Astrocyte (in vitro differentiated cells and primary cell): Measurements from ENCODE around the gene PTCD2. TPM values are rescaled to one million over a fixed set of nuclear protein-coding genes. Genes with fewer than 3 reads are reported as not detected.

ENCODE experiments used
- DNase-seq: peaks from one replicate; pipeline ENCODE4 v3.0.0-alpha.2; 2010; ENCODE audit warnings: low read depth
- FAIRE-seq: peaks from 2 replicates; lab custom pipeline; 2011; peaks lifted over from hg19 to GRCh38; lab: Jason Lieb, UNC
- H2AFZ ChIP-seq: 2 replicates; pipeline ENCODE4 v1.6.0; 2012; ENCODE audit warnings: low read depth, low read length, inconsistent platforms
- H3K27ac ChIP-seq: 2 replicates; pipeline ENCODE4 v1.5.1; 2011; ENCODE audit warnings: low read depth, low read length, inconsistent platforms
- H3K27me3 ChIP-seq: 2 replicates; pipeline ENCODE4 v1.6.0; 2011; ENCODE audit warnings: low read length, inconsistent platforms; ENCODE audit not compliant: insufficient read depth
- H3K36me3 ChIP-seq: 2 replicates; pipeline ENCODE4 v1.5.1; 2011; ENCODE audit warnings: low read length, inconsistent platforms; ENCODE audit not compliant: insufficient read depth
- H3K4me1 ChIP-seq: 2 replicates; pipeline ENCODE4 v1.5.1; 2011; ENCODE audit warnings: low read length, inconsistent platforms; ENCODE audit not compliant: insufficient read depth
- H3K4me2 ChIP-seq: 2 replicates; pipeline ENCODE4 v1.6.0; 2012; ENCODE audit warnings: low read length, inconsistent platforms
- H3K4me3 ChIP-seq: 2 replicates; pipeline ENCODE4 v1.5.1; 2011; ENCODE audit warnings: low read depth, mild to moderate bottlenecking, low read length, inconsistent platforms; ENCODE audit not compliant: insufficient read depth
- H3K79me2 ChIP-seq: 2 replicates; pipeline ENCODE4 v1.6.0; 2012; ENCODE audit warnings: mild to moderate bottlenecking, low read length, inconsistent platforms; ENCODE audit not compliant: insufficient read depth
- H3K9ac ChIP-seq: 2 replicates; pipeline ENCODE4 v1.6.0; 2012; ENCODE audit warnings: mild to moderate bottlenecking, low read length, inconsistent platforms
- H3K9me3 ChIP-seq: 2 replicates; pipeline ENCODE4 v1.5.1; 2012; ENCODE audit warnings: low read depth, mild to moderate bottlenecking, low read length, inconsistent platforms; ENCODE audit not compliant: insufficient read depth
- H4K20me1 ChIP-seq: 2 replicates; pipeline ENCODE4 v1.6.0; 2012; ENCODE audit warnings: low read length, inconsistent platforms; ENCODE audit not compliant: insufficient read depth
- H3K27ac Mint-ChIP-seq: one replicate; pipeline ENCODE4 v1.8.0; 2021; ENCODE audit warnings: mild to moderate bottlenecking, mixed read lengths; ENCODE audit not compliant: unreplicated experiment
- H3K27me3 Mint-ChIP-seq: one replicate; pipeline ENCODE4 v1.8.0; 2021; ENCODE audit warnings: low read depth, mixed read lengths; ENCODE audit not compliant: unreplicated experiment
- H3K36me3 Mint-ChIP-seq: one replicate; pipeline ENCODE4 v1.8.0; 2021; ENCODE audit warnings: low read depth, mixed read lengths; ENCODE audit not compliant: unreplicated experiment
- H3K4me1 Mint-ChIP-seq: one replicate; pipeline ENCODE4 v1.8.0; 2021; ENCODE audit warnings: low read depth, mixed read lengths; ENCODE audit not compliant: unreplicated experiment
- H3K4me3 Mint-ChIP-seq: one replicate; pipeline ENCODE4 v1.8.0; 2021; ENCODE audit warnings: mild to moderate bottlenecking, moderate library complexity, mixed read lengths; ENCODE audit not compliant: unreplicated experiment
- H3K9me3 Mint-ChIP-seq: one replicate; pipeline ENCODE4 v1.8.0; 2021; ENCODE audit warnings: mild to moderate bottlenecking, mixed read lengths; ENCODE audit not compliant: unreplicated experiment
- EZH2 ChIP-seq: IDR thresholded peaks from 2 replicates; pipeline ENCODE4 v1.6.1; 2012; ENCODE audit warnings: mild to moderate bottlenecking, low read length, inconsistent platforms; ENCODE audit not compliant: insufficient read depth
- total RNA-seq: library from RNA; stranded (reverse); gene quantifications from 2 replicates; pipeline ENCODE4 v1.2.1, GENCODE V29; 2021
- TF ChIP-seq, protein P1 (sequence below): IDR thresholded peaks from 2 replicates; pipeline ENCODE4 v1.5.1; 2011; ENCODE audit warnings: low read depth, mild to moderate bottlenecking, inconsistent platforms, low read length, moderate library complexity; ENCODE audit not compliant: insufficient read depth

PTCD2 gene
- total RNA-seq, 1 donor from 2014 or later, result 11.4 TPM

DNA sequence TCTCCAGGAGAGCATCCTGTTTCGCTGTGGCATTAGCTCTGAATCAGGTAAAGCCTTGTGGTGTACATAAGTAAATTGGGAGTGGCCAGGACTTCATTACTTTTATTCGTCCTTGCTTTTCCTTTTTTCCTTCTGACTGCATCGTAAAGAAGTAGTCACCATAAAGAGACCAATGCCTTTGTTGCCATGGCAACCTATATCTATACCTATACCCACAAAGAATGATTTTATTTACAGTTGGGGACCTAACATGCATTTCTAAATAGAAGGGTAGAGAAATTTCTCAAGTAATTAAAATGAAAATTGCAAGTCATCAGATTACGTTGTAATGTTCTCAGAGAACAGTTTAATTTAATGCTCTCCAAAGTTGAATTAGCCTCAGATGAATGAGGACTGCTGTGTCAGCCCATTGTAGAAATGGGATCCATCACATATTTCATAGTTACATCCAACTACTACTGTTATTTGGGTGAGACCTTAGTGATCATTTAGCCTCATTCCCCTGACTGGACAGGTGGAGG lies 18.6 kb downstream of the PTCD2 start:
- no peaks in the 10 kb centered on the region for H3K4me1 ChIP-seq
- no peak overlapping the region for H3K9ac ChIP-seq
- TF ChIP-seq EZH2, result no peak
- TF ChIP-seq, protein P1, sequence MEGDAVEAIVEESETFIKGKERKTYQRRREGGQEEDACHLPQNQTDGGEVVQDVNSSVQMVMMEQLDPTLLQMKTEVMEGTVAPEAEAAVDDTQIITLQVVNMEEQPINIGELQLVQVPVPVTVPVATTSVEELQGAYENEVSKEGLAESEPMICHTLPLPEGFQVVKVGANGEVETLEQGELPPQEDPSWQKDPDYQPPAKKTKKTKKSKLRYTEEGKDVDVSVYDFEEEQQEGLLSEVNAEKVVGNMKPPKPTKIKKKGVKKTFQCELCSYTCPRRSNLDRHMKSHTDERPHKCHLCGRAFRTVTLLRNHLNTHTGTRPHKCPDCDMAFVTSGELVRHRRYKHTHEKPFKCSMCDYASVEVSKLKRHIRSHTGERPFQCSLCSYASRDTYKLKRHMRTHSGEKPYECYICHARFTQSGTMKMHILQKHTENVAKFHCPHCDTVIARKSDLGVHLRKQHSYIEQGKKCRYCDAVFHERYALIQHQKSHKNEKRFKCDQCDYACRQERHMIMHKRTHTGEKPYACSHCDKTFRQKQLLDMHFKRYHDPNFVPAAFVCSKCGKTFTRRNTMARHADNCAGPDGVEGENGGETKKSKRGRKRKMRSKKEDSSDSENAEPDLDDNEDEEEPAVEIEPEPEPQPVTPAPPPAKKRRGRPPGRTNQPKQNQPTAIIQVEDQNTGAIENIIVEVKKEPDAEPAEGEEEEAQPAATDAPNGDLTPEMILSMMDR, result no peak
- no peak overlapping the region for H3K4me3 ChIP-seq
- no peaks in the 10 kb centered on the region for H3K79me2 ChIP-seq
- FAIRE-seq (no peak), DNase-seq (no peak)
- no peaks in the 10 kb centered on the region for H3K9me3 ChIP-seq
- H3K36me3 ChIP-seq, result peaks cover 12% of the 10 kb centered on the region
- H4K20me1 ChIP-seq, result no peaks in the 10 kb centered on the region
- Mint-ChIP-seq H3K36me3 (peaks cover 2% of the 10 kb centered on the region), H3K4me3 (no peak overlapping the region), H3K27ac (no peak overlapping the region), H3K4me1 (no peaks in the 10 kb centered on the region), H3K27me3 (no peaks in the 10 kb centered on the region), H3K9me3 (no peaks in the 10 kb centered on the region)
- H3K27me3 ChIP-seq, result no peaks in the 10 kb centered on the region
- no peak overlapping the region for H2AFZ ChIP-seq
- H3K4me2 ChIP-seq, result no peak overlapping the region
- no peak overlapping the region for H3K27ac ChIP-seq

DNA sequence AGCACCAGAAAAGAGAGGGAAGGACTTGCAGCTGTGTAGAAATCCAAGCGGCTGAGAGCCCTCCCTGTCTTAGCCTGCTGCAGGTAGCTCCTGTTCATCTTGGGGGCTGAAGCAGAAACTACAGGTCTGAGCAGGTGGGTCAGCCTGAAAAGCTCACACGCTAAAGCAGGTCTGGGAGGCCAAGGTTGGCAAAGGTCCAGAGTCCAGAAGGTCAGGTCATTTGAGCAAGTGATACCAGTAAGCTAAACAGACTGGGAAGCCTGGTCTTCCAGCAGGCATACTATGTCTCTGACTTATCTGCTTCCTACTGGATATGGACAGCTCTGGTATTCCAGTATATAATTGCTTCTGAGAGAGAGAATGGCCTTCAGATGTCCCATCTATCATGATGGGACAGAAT lies 26.2 kb downstream of the PTCD2 start:
- Histone ChIP-seq H3K9ac (no peak overlapping the region), H3K27ac (no peak overlapping the region), H3K79me2 (no peaks in the 10 kb centered on the region), H3K4me3 (no peak overlapping the region), H3K36me3 (peaks cover 6% of the 10 kb centered on the region), H3K27me3 (no peaks in the 10 kb centered on the region), H3K9me3 (no peaks in the 10 kb centered on the region), H3K4me2 (no peak overlapping the region), H3K4me1 (peaks cover 11% of the 10 kb centered on the region), H4K20me1 (no peaks in the 10 kb centered on the region), H2AFZ (no peak overlapping the region)
- Mint-ChIP-seq H3K4me1 (peaks cover 12% of the 10 kb centered on the region), H3K36me3 (peaks cover 9% of the 10 kb centered on the region), H3K27ac (no peak overlapping the region), H3K9me3 (no peaks in the 10 kb centered on the region), H3K27me3 (no peaks in the 10 kb centered on the region), H3K4me3 (no peak overlapping the region)
- no peak for FAIRE-seq
- no peak for DNase-seq
- TF ChIP-seq, protein P1, result no peak
- no peak for TF ChIP-seq EZH2

DNA sequence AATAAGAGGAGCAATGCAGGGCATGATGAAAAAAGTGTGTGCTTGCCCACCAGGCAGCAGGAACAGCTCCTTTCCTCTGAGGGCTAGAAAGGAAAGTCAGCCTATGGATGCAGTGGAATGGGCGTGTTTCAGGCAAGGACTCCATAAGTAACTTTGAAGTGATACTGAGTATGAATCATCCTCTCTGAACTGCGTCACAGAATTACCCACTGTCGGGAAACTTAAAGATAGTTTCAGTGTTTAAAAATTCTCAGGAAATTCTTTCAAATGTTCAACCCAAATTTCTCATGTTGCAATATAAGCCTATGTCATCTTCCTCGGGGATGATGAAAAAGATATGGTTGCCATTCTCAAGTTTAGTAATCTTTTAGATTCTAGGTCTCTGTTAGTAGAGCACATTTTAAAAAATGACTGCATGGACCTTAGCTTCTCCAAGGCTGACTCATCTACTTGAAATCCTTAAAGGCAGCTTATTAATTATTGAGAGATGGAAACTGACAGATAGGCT lies 27.7 kb downstream of the PTCD2 start:
- H3K9me3 Mint-ChIP-seq, result no peaks in the 10 kb centered on the region
- no peak overlapping the region for H3K4me3 ChIP-seq
- peak overlapping the region; percentile 50 for H3K9ac ChIP-seq
- no peaks in the 10 kb centered on the region for H3K27me3 ChIP-seq
- peaks cover 12% of the 10 kb centered on the region for H3K4me1 Mint-ChIP-seq
- peak overlapping the region; percentile 1 for H2AFZ ChIP-seq
- peak overlapping the region; percentile 73 for H3K4me2 ChIP-seq
- H3K36me3 ChIP-seq, result peaks cover 6% of the 10 kb centered on the region
- TF ChIP-seq, protein P1, result no peak
- TF ChIP-seq EZH2, result no peak
- FAIRE-seq, result peak; percentile 82
- H3K4me3 Mint-ChIP-seq, result no peak overlapping the region
- peak overlapping the region; percentile 11 for H3K27ac Mint-ChIP-seq
- no peaks in the 10 kb centered on the region for H3K9me3 ChIP-seq
- no peaks in the 10 kb centered on the region for H3K79me2 ChIP-seq
- H3K27ac ChIP-seq, result peak overlapping the region; percentile 83
- no peaks in the 10 kb centered on the region for H4K20me1 ChIP-seq
- no peaks in the 10 kb centered on the region for H3K27me3 Mint-ChIP-seq
- DNase-seq, result peak; percentile 95
- H3K4me1 ChIP-seq, result peaks cover 11% of the 10 kb centered on the region
- H3K36me3 Mint-ChIP-seq, result peaks cover 9% of the 10 kb centered on the region
